GM19468 (cell line): ENCODE data around the gene EDN2.

Experiments
- ATAC-seq: cut with Tn5 transposase; IDR thresholded peaks from one replicate; pipeline ENCODE4 v1.9.1; 2021; ENCODE audit warnings: mild to moderate bottlenecking, moderate library complexity, moderate number of reproducible peaks; ENCODE audit not compliant: unreplicated experiment; ENCODE audit errors: extremely low read depth

EDN2 gene

DNA sequence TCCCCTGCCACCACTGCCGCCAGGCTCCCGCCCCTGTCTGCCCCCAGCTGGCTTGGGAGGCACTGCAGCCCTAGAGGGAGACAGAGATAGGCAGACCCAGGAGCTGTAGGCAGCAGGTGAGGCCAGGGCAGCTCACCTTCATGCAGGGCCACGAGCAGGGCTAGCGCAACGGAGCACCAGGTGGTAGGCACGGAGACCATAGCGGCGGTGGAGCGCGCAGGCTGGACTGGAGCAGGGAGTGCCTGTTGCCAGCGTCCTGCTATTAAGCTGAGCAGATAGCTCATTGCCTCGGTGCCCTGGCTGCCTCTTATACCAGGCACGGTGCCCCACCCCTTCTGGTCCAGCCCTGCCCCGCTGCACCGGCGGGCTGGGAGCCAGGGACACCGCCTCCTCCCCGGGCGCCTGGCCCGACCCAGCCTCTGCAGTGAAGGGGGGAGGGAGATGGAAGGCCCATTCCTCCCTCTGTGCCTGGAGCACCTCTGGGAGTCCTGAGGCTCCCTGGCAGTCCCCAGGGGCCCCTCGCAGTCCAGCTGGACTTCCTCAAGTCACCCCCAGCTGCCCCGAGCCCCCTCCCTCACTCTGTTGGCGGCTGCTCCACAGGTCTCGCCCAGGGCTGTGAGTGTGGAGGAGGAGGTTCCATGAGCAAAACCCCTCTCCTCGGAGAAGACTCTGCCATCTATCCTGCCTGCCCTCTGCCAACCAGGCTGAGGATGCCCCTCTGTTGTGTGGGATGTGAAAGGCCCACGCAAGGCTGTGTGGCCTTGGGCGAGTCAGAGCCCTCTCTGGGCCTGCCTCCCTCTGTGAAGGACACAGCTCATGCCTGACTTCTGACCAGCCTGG lies at the start of gene EDN2:
Gene EDN2, minus strand, starts transcription at position 282 of the 840 bp plus-strand sequence. Its CDS starts 82 bp downstream, at position 200.
- no peak for ATAC-seq

DNA sequence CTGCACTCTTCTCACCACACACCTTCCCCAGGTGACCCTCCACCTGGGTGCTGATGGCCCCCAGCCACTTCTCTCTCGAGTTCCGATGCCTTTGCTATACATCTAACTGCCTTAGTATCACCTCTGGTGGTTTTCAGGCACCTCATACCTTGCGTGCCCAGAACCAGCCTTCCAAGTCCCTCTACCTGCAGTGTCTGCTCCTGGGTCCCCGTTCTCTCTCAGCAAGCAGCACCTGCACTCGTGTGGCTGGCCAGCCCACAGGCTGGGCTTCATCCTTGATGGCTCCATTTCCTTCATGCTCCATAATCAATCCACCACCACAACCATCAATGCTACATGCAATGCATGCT lies 49.2 kb upstream of the EDN2 start:
- no peak for ATAC-seq

DNA sequence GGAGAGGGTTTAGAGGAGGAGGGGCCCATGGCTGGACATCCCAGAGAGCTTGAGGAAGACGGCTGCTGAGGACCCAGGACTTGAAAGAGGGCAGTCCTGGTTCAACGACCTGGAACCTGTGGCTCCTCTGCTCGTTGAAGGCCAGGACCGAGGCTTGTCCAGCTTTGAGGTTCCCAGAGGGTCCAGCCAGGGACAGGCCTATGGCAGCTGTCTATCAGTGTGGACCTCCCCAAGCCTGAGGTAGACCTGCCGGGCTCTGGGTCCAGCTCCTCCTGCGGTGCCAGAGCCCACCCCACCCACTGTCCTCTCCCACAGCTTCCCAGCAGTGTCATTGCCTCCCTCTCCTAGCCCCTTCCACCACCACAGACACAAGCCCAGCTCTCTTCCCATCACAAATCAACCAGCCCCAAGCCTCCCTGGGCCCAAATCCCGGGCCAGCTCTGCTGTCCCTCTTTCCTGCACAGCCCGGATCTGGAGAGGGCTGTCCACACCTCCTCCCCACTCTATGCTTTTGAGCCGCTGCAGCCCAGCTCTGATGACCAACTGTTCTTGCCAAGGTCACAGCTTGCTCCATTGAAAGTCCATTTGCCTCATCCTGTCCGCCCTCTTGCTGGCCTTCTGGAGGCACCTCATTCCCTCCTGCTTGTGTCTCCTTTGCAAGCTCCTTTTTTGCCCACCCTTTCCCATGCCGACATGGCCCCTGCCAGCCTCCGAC lies 48.7 kb upstream of the EDN2 start:
- ATAC-seq = no peak

DNA sequence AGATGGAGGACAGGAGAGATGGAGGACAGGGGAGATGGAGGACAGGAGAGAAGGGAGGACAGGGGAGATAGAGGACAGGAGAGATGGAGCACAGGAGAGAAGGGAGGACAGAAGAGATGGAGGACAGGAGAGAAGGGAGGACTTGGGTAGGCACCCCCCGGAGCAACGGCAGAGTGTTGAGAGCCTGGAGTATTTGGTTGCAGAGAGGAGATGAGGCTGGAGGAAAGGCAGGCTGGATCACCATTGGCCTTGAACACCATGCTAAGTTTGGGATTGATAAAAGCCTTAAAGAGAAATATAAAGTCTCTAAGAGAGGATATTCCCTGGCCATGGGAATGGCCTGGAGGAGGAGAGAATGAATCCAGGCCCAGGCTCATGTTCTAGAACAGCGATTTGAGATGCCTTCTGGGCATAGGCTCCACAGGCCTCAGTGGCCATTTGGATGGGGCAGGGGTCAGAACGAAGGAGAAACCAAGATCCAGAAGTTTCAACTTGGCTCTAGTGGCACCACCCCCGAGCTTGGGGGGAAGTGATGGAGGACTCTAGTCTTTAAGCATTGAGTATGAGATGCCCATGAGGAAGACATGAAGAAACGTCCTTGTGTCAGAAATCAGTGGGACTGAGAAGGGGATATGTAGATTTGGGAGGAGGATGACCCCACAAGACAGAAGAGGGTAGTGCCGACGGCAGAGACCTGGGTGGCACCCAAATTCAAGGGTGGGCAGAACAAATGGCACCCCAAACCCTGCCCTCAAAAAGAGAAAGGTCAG lies 47.9 kb upstream of the EDN2 start:
- ATAC-seq = no peak

DNA sequence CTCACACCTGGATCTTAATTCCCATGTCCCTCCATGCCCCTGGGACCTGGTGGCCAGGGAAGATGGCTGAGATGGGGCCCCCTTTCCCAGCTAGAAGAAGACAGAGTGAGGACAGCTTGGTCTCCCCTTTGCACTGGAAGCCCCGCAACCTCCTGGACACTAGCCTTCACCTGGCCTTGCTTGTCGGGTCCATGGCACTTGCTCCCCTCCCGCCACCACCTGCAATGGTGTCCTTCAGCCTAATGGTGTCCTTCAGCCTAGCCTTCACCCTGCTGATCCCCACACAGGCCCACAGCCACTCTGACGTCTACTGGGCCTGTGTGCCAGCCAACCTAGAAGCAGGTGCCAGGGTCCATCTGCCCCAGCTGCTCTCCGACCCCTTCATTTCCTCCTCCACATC lies 45.9 kb upstream of the EDN2 start:
- ATAC-seq = no peak

DNA sequence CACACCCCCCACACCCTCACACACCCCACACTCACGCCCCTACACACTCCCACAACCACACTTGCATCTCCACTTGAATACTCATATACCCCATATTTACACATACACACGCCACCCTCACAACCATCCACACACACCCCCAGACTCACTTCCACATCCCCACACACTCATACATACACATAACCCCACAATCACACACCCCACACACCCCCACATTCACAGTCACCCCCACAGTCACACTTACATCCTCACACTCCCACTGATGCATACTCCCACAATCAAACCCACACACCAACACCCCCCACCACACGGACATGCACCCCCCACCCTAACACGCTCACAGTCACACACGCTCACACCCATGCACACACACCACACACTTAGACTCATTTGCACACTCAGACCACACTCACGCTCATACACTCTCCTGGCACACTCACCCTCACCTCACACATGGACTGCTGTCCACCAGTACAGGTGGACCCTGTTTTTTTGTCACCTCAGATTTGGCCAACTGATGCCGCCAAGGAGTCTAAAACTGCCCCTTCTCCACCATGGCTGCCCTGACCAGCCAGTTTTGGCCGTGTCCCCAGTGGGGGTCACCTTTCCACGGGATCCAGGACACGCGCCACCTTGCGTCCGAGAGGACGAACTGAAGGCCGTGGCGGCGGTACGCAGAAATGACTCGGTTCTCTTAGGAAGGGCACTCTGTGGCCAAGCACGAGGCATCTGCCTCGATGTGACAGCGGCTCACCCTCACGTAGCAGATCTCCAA lies 45.3 kb upstream of the EDN2 start:
- no peak for ATAC-seq

DNA sequence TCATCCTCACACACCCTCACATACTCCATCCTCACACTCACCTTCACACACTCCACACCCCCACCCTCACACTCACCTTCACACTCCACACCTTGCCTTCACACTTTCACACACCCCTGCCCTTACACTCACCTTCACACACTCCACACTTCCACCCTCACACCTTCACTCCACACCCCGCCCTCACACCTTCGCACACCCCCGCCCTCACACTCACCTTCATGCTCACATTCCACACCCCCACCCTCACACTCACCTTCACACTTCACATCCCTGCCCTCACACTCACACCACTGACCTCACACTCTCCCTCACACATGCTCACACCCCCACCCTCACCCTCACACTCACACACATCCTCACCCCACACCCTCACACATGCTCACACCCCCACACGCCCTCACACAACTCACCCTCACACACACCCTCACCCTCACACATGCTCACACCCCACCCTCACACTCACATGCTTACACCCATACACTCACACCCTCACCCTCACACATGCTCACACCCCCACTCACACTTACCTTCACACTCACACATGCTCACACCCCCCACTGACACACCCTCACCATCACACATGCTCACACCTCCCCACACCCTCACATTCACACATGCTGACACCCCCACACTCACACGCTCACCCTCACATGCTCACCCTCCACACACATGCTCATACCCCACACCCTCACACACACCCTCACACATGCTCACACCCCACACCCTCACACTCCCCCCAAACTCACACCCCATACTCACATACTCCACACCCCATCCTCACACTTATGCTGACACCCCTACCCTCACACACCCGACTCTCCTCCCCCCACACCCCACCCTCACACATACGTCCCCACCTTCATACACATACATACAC lies 44.5 kb upstream of the EDN2 start:
- ATAC-seq = no peak

DNA sequence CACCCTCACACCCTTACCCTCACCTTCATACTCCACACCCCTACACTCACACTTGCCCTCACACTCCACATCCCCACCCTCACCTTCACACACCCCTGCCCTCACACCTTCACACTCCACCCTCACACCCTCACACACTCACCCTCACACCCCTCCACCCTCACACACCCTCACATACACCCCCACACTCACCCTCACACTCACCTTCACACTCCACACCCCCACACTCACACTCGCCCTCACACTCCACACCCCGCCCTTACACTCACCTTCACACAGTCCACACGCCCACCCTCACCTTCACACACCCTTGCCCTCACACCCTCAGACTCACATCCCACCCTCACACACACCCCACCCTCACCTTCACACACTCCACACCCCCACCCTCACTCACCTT lies 43.6 kb upstream of the EDN2 start:
- no peak for ATAC-seq

DNA sequence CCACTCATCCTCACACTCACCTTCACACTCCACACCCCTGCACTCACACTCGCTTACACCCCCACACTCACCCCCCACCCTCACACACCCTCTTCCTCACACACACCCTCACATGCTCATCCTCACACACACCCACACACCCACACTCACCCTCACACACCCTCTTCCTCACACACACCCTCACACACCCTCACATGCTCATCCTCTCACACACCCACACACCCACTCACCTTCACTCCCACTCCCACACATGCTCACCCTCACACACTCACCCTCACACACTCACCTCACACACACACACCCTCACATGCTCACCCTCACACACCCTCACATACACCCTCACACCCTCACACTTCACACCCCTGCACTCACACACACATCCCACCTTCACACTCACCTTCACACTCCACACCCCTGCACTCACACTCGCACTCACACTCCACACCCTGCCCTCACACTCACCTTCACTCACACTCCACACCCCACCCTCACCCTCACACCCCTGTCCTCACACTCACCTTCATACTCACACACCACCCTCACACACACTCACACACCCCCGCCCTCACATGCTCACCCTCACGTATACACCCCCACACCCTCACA lies 42.6 kb upstream of the EDN2 start:
- no peak for ATAC-seq

DNA sequence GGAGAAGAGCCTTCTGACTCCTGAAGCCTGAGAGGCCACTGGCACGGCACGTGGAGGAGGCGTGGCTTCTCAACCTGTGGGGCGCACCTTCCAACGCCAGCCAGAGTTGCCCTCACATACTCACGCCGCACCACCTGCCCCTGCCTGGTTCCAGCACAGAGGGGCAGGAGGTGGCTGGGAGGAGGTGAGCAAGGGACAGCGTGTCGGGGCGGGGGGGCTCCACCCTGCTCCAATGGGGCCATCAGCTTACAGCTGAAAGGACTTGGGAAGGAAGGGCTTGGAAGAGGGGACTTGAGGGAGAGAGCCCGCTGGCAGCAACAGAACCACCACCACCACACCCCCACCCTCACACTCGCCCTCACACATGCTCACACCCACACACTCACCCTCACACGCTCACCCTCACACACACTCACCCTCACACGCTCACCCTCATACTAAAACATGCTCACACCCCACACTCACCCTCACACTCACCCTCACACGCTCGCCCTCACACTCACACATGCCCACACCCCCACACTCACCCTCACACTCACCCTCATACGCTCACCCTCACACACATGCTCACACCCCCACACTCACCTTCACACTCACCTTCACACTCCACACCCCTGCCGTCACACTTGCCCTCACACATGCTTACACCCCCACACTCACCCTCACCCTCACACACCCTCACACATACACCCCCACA lies 41.6 kb upstream of the EDN2 start:
- no peak for ATAC-seq

DNA sequence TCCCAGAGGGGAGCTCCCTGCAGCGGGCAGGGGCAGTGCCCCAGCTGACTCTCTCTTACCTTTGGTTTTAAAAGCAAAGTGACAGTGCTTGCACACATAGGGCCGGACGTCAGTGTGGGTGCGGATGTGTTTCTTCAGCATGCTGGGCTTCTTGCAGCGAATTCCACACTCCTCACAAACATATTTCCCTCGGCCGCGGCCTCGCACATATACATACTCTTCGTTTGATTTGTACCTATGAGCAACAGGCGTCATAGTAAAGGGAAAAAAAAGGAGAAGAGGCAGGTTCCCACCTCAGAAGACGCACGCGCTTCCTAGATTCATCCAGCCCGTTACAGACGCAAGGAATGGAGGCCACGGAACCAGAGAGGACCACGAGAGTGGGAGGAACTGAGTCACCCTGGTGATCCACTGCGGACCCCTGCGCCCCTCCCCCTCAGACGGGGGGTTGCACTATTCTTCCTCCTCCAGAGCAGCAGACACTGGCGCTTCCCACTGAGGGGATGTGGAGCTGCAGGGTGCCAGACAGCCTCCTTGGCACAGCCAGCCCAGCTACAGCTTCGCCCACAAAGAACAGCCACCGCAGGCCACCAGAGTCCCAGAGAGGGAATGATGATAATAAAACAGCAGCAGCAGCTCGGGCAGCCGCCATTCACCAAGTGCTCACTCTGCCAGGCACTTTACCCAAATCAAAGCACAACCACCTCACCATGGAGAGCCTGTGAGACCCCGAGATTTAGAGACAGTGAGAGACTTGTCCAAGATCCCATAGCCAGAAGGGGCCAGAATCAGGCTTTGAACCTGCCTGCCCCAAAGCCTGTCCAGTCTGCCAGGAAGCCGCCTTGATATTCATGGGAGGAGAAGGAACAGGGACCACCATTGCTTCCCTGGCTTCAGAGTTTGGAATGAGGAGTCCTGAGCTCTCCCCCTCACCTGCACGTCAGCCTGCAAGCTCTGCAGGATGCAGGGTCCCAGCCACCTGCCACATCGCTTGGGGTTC lies 40.5 kb upstream of the EDN2 start:
- no peak for ATAC-seq

DNA sequence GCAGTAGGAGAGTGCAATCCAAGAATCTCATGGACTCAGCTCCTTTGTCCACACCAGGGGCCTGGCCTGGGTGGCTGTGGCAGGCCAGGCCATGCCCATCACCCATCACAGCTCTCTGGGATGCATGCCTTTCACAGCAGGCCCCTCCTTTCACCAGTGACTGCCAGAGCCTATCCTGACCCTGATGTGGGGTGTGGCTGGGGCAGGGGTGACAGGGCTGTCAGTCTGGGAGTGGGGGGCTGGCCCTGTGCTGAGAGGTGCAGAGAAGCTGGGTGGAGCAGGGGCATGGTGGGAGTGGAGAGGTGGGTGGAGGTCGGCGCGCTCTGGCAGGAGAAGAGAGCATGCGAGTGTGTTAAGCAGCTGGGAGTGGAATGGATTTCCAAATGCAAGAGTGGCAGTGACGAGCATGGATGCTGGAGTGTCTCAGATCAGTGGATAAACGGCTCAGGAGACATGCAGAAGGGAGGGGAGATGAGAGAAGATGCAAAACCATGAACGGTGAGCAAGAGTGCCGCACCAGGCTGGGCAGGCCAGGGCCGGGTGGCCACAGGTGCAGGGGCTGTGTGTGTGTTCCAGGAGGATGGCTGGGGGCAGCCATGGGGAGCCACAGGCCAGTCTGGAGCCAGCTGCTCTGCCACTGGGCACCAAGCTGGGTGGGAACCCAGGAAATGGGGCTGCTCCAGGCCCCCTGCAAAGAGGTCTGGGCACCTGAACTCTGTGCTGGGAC lies 39.6 kb upstream of the EDN2 start:
- ATAC-seq = no peak

DNA sequence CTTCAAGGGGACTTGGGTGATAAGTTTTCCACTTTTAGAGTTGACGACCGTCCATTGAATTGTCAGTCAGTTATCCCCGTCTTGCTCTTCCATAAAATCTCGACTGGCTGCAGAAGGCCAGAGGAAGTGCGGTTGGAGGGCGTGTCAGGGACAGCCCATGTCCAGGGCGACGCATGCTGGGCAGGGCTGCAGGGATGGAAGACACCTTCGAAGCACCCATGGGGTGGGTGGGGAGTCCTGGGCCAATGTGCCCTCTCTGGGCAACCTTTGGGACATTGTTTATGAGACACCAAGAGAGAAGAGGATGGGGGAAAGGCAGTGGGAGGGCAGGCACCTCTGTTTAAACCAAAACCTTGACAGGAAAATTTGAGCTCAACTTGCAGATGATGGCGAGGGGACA lies 38.6 kb upstream of the EDN2 start:
- no peak for ATAC-seq

DNA sequence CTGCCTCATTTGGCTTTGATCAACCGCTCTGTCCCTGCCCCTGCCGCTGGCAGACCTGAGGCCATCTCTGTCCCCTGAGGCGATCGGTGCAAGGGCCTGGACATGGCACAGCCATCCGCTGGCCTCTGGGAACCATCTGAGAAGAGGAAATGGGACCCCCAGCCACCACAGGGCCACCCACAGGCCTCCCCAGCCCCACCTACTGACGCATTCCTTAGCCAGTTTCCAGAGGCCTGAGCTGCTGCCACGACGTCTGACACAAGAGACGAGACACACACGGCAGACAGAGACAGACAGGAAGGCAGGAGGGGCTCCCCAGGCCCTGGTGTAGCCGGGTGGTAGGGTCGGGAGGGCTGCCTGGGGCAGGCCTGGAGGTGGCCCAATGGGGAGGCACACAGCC lies 37.3 kb upstream of the EDN2 start:
- ATAC-seq = no peak

DNA sequence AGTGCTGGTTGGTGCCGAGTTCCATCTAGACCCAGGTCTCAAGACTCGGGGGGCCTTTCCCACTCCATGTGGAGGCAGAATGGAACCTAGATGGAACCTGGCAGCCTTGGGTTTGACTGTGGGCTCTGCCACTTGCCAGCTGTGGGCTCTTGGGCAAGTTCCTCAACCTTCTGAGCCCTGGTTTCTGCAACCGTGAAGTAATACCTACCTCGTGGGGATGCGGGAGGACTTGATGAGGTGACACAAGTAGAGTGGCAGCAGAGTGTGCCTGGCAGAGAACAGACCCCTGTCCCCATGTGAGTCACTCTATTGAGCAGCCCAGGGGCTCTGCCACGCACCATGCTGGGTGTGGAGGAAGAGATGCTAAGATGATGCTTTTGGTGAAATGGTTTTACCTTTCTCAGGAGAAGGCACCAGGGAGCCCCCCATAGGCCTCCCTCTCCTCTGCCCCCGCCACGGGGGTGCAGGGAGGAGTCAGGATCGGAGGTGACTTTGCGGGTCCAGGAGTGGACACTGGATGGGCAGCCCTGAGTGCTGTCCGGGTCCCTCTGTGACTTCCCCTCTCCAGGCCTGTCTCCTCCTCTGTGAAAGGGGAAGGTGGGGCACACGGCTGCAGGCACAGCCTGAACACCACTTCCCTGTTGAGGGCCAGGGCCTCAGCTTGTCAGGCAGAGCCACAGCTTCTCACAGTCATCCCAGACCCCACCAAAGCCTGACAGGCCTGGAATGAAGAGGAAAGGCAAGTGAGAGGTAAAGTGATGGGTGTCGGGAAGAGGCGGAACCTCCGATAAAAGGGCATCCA lies 36.7 kb upstream of the EDN2 start:
- no peak for ATAC-seq

DNA sequence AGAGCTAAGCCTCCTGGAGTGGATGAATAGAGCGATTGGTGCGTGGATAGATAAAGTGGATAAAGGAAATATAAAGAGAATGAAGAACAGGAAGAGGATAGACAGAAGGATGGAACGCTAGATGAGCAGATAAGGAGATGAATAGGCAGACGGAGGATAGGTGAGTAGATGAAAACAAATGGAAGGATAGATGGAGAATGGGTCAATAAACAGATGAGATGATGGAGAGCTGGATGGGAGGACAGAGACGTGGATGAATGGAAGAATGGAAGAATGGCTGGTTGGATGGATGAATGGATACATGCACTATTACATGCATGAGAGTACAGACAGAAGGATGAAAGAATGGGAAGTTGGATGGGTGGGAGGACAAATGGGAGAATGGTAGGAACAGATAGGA lies 35.2 kb upstream of the EDN2 start:
- ATAC-seq = no peak
